NCI-H1930 (cell line): ENCODE data around the gene TTC22.

Experiments used
- DNase-seq, 2 experiments: peaks; one replicate each; lab custom pipeline; 2025; lab: John Stamatoyannopoulos, UW

The TTC22 gene

GRCh38 chr1:54751426-54751825 lies 49.7 kb downstream of the TTC22 start:
- DNase-seq = no peak

GRCh38 chr1:54750596-54750995 lies 50.5 kb downstream of the TTC22 start:
- DNase-seq = no peak

- DNase-seq = no peak
Observed at GRCh38 chr1:54748094-54748835, 52.9 kb downstream of the TTC22 start.

GRCh38 chr1:54745864-54746263 lies 55.3 kb downstream of the TTC22 start:
- no peak for DNase-seq

DNA sequence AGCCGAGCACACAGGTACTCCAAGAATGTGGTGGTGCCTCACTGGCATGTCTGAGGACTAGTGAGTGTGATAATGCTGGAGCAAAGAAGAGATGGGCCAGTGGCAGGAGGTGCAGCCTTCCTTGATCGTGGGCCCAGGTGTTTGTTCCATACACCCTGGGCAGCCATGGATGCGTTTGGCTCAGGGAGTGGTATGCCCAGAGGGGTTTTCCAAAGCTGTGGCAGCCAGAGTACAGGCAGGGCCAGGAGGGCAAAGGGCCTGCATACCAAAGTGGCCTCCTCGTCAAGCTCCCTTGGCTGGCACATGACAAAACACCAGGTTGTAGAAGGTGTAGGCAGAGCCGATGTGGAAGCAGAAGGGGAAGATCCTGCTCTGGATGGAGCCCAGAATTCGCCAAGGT lies 55.8 kb downstream of the TTC22 start:
- no peak for DNase-seq

- no peak for DNase-seq
Observed at GRCh38 chr1:54744696-54745095, 56.4 kb downstream of the TTC22 start.

DNA sequence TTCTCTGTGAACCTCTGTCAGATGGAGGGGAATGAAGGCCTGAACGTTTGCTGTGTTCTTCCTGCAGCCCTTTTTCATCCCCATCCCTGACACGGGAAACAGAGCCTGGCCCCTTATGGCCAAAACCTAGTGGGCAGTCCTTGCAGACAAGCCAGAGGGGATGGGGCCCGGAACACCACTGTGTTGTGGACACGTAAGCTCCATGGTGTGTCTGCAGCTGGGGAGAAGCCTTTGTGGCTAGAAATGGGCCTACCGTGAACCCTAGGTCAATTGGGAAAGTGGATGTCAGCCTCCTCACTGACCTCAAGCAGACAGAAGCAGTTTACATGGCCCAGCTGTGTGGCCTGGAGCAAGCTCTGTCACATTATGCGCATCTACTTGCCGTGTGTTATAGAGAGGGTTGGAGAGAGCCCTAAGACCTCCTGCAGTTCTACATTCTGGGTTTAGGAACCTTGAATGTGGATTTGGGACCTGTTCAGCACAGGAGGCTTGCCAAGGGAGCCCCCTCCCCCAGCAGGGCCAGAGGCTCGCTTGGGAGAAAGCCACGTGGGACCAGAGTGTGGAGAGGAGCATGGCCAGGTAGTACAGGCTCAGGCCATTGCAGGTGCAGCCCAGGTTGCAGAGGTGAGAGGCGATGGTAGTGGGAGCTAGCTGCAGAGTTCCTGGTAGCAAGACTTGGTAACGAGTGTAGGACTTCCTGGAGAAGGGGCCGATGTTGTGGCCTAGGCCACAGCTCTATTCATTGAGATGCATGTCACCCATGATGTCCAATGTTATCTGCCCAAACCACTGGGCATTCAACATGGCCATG lies 57.5 kb downstream of the TTC22 start:
- DNase-seq = no peak

- no peak for DNase-seq
Observed at GRCh38 chr1:54742282-54742681, 58.8 kb downstream of the TTC22 start.

DNA sequence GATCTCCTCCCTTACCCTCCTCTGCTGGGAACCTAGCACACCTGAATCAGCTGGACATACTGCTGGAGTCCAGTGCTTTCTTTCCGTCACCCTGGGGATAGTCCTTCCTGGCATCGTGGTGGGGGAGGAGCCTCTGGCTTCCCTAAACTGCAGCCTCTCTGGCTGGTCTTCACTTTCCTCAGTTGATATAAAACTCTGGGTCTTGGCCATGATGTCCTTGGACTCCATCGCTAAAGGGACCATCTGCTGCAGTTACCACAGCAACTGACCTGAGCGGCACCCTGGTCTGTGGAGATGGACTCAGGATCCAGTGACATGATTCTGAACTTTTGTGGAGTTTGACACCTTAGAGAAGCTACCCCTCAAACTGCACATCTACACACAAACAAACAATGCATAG lies 59.6 kb downstream of the TTC22 start:
- no peak for DNase-seq

DNA sequence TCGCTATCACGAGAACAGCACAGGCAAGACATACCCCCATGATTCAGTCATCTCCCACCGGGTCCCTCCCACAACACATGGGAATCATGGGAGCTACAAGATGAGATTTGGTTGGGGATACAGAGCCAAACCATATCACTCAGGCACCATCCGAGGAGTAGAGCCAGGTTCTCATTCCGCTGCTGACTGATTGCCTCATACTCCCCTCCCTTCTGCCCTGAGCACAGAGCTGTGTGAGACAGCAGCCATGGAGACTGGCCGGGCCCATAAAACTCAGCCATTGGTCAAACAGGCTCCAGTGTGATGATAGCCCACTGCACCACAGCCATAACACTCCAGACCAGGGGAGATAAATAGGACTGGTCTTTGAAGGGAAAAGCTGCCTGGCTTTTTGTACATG lies 62.9 kb downstream of the TTC22 start:
- no peak for DNase-seq

GRCh38 chr1:54736685-54737084 lies 64.4 kb downstream of the TTC22 start:
- no peak for DNase-seq
